GM12878 (cell line): Measurements from ENCODE around the gene XPNPEP1. TPM values are rescaled to one million over a fixed set of nuclear protein-coding genes. Genes with fewer than 3 reads are reported as not detected.

Experiments
- ATF2 ChIP-seq: IDR thresholded peaks from 2 replicates; pipeline ENCODE4 v1.6.1; 2012; ENCODE audit warnings: low read length, inconsistent platforms
- FOXM1 ChIP-seq: IDR thresholded peaks from 2 replicates; pipeline ENCODE4 v1.6.1; 2012; ENCODE audit warnings: low read depth, mild to moderate bottlenecking, inconsistent platforms, low read length, moderate library complexity
- NR2C1 ChIP-seq: fragments of 450-650 bp; IDR thresholded peaks from 2 replicates; pipeline ENCODE4 v1.6.1; 2017; ENCODE audit warnings: antibody characterized with exemption, mild to moderate bottlenecking, moderate library complexity
- PRDM15 ChIP-seq: fragments of 450-650 bp; formaldehyde crosslinking; IDR thresholded peaks from 2 replicates; pipeline ENCODE4 v1.4.0; 2020; ENCODE audit warnings: mild to moderate bottlenecking, moderate library complexity
- polyA plus RNA-seq, 11 experiments: library from polyadenylated mRNA; depleted of rRNA in 4 of 11; unstranded in 6 of 11; stranded (reverse) in 5 of 11; fragments of >200 nt; fragmentation: Nextera tagmentation in 4 of 11; fragmentation: Illumina TruSeq in 1 of 11; extraction: Ambion mirVana in 4 of 11; extraction: Trizol in 1 of 11; gene quantifications; 1 replicate in 1 of 11; 2 replicates in 10 of 11; pipeline versions ENCODE4 v1.2.1 to v1.2.3, GENCODE V29; 2011 to 2016; ENCODE audit warnings: inconsistent platforms in 2 of 11, missing spikeins in 2 of 11, low read depth in 1 of 11
- total RNA-seq, 4 experiments: library from RNA; depleted of rRNA in 3 of 4; stranded (reverse); fragments of >200 nt in 3 of 4; fragmentation: Illumina TruSeq in 1 of 4; extraction: Trizol in 1 of 4; gene quantifications; 2 replicates each; pipeline versions ENCODE4 v1.2.1 to v1.2.3, GENCODE V29; 2013 to 2021
- TF ChIP-seq, protein P1 (sequence below): IDR thresholded peaks from 2 replicates; pipeline ENCODE4 v1.6.1; 2011; ENCODE audit warnings: mild to moderate bottlenecking, low read depth, low read length, moderate library complexity; ENCODE audit not compliant: insufficient replicate concordance
- TF ChIP-seq, protein P2 (sequence below): fragments of 450-650 bp; IDR thresholded peaks from 2 replicates; pipeline ENCODE4 v1.6.1; 2017; ENCODE audit warnings: borderline replicate concordance

Gene XPNPEP1
- total and polyA plus RNA-seq, 10 of the 15 experiments (the other 5 are each of a cell fraction or from before 2014, with no cell fraction given), result 22.7 to 108 (median 43.5) TPM

DNA sequence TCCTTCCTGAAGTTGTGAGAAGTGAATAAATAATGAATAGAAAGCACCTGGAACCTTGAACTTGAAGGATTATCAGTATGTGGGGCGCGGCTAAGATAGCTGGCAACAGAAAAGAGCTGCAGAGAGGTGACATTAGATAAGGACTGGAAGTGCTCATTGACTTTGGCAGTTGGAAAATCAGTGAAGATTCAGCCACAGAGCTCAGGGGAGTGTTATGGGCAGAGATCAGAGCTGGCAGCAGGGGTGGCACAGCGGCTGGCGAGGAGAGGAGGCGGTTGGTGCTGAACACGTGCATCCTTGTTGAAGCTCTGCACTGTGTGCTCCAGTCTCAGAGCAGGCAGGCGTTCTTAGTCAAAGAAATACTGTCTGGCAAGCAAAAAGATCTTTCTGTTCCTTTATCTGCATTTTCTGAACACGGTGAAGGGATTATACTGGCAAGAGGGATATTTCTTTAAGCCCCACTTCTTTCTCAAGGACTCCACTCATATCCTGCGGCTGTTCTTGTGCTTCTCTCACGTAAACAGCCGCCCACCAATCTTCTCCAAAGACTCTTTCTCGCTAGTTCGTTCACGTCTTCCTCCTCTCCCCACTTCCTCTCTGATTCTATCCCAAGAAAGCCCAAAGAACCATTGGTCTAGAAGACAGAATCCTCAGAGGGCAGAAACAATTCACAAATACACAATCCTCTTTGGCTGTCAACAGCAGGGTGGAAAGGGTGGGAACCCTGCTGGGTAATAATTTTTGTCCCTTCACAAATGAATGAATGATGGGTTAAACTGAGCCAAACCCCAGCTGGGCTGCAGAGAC, 45.8 kb upstream of the XPNPEP1 start (continued):
- TF ChIP-seq PRDM15 (CRISPR knock-in tag), result no peak
- no peak for TF ChIP-seq FOXM1
- no peak for TF ChIP-seq NR2C1
- TF ChIP-seq, protein P1, sequence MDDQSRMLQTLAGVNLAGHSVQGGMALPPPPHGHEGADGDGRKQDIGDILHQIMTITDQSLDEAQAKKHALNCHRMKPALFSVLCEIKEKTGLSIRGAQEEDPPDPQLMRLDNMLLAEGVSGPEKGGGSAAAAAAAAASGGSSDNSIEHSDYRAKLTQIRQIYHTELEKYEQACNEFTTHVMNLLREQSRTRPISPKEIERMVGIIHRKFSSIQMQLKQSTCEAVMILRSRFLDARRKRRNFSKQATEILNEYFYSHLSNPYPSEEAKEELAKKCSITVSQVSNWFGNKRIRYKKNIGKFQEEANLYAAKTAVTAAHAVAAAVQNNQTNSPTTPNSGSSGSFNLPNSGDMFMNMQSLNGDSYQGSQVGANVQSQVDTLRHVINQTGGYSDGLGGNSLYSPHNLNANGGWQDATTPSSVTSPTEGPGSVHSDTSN, result no peak
- TF ChIP-seq, protein P2, sequence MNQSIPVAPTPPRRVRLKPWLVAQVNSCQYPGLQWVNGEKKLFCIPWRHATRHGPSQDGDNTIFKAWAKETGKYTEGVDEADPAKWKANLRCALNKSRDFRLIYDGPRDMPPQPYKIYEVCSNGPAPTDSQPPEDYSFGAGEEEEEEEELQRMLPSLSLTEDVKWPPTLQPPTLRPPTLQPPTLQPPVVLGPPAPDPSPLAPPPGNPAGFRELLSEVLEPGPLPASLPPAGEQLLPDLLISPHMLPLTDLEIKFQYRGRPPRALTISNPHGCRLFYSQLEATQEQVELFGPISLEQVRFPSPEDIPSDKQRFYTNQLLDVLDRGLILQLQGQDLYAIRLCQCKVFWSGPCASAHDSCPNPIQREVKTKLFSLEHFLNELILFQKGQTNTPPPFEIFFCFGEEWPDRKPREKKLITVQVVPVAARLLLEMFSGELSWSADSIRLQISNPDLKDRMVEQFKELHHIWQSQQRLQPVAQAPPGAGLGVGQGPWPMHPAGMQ, result no peak
- TF ChIP-seq ATF2, result no peak
- TF ChIP-seq, all 136 proteins: peak for 0
